ACC112 (cell line): ENCODE results near the gene BIN1.
A peak's percentile ranks its signal among the peaks of the same experiment; 100 is the strongest.

Source experiments
- H2AFZ ChIP-seq: fragments of 200-600 bp; sonication (generic); one replicate; pipeline ENCODE4 v1.6.0; 2017; ENCODE audit warnings: antibody characterized with exemption, low read length; ENCODE audit not compliant: unreplicated experiment
- H3K27ac ChIP-seq: fragments of 200-600 bp; sonication (generic); 2 replicates; pipeline ENCODE4 v1.5.1; 2014; ENCODE audit warnings: low read depth, mild to moderate bottlenecking, antibody characterized with exemption, low read length, moderate library complexity
- H3K27me3 ChIP-seq: fragments of 200-600 bp; sonication (generic); 2 replicates; pipeline ENCODE4 v1.6.1; 2014; ENCODE audit warnings: mild to moderate bottlenecking, antibody characterized with exemption, low read length, moderate library complexity, mixed read lengths; ENCODE audit not compliant: insufficient read depth
- H3K36me3 ChIP-seq: fragments of 200-600 bp; sonication (generic); 2 replicates; pipeline ENCODE4 v1.6.1; 2016; ENCODE audit warnings: mild to moderate bottlenecking, antibody characterized with exemption, low read length, moderate library complexity, mixed read lengths; ENCODE audit not compliant: insufficient read depth
- H3K4me1 ChIP-seq: fragments of 200-600 bp; sonication (generic); one replicate; pipeline ENCODE4 v1.6.1; 2016; ENCODE audit warnings: low read length, mixed read lengths; ENCODE audit not compliant: insufficient read depth, unreplicated experiment, control insufficient read depth
- H3K4me3 ChIP-seq: fragments of 200-600 bp; sonication (generic); 2 replicates; pipeline ENCODE4 v1.5.1; 2014; ENCODE audit warnings: mild to moderate bottlenecking, low read depth, low read length
- H3K79me2 ChIP-seq: fragments of 200-600 bp; sonication (generic); one replicate; pipeline ENCODE4 v1.6.0; 2016; ENCODE audit warnings: low read length; ENCODE audit not compliant: control insufficient read depth, unreplicated experiment, insufficient read depth

Gene BIN1, protein sequence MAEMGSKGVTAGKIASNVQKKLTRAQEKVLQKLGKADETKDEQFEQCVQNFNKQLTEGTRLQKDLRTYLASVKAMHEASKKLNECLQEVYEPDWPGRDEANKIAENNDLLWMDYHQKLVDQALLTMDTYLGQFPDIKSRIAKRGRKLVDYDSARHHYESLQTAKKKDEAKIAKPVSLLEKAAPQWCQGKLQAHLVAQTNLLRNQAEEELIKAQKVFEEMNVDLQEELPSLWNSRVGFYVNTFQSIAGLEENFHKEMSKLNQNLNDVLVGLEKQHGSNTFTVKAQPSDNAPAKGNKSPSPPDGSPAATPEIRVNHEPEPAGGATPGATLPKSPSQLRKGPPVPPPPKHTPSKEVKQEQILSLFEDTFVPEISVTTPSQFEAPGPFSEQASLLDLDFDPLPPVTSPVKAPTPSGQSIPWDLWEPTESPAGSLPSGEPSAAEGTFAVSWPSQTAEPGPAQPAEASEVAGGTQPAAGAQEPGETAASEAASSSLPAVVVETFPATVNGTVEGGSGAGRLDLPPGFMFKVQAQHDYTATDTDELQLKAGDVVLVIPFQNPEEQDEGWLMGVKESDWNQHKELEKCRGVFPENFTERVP

GRCh38 chr2:127106991-127107621, at the start of gene BIN1:
Gene BIN1, minus strand, starts transcription at chr2:127107154. Its CDS starts 211 bp downstream, at chr2:127106943.
- Histone ChIP-seq H3K79me2 (peaks cover 49% of the 10 kb centered on the region), H2AFZ (peak within 1 kb of the TSS; percentile 57), H3K4me1 (peaks cover 39% of the 10 kb centered on the region), H3K4me3 (peak within 1 kb of the TSS; percentile 97), H3K27me3 (no peaks in the 10 kb centered on the region), H3K27ac (peak within 1 kb of the TSS; percentile 56), H3K36me3 (no peaks in the 10 kb centered on the region)

DNA sequence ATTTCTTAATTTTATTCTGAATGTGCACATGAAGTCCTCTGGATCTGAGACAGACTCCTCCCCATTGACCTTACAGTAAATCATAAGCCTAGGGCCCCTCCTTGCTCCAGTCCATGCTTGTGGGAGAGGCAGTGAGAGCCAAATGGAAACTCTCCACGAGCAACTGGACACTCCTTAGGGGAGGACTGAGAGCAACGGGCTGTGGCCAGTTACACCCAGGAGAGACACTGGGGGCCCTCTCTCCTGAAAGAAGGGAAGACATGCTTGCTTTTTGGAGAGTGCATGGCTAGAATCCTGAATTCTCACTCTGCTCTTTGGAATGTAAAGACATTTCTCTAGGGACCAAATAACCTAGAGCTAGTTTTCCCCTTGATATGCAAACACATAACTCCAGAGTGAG, 49.0 kb upstream of the BIN1 start:
- Histone ChIP-seq H2AFZ (no peak overlapping the region), H3K79me2 (no peaks in the 10 kb centered on the region), H3K27me3 (no peaks in the 10 kb centered on the region), H3K4me3 (no peak overlapping the region), H3K36me3 (no peaks in the 10 kb centered on the region), H3K27ac (no peak overlapping the region), H3K4me1 (peaks cover 36% of the 10 kb centered on the region)

- Histone ChIP-seq H3K27me3 (no peaks in the 10 kb centered on the region), H2AFZ (peak overlapping the region; percentile 80), H3K4me3 (no peak overlapping the region), H3K36me3 (no peaks in the 10 kb centered on the region), H3K79me2 (no peaks in the 10 kb centered on the region), H3K4me1 (peaks cover 36% of the 10 kb centered on the region), H3K27ac (peak overlapping the region; percentile 81)
These were observed 48.2 kb upstream of the BIN1 start for GRCh38 chr2:127155028-127155581.

DNA sequence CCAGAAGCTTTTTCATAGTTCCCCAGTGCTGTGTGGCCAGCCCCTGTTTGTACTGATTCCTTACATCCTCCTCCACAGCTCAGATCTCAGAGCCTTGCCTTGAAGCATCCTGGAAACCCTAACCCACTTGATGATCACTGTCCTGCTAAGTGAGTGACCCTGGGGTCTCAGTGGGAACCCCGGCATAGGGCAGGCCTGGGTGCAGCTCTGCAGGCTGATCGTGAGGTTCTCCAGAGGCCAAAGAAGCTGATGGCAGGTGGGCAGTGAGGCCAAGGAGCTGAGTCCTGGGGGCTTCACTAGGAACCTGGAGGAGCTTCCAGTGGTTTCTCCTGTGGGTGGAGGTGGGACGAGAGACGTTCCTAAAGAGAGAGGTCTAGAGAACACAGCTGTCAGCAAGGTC, 47.4 kb upstream of the BIN1 start:
- Histone ChIP-seq H3K36me3 (no peaks in the 10 kb centered on the region), H2AFZ (peak overlapping the region; percentile 7), H3K79me2 (no peaks in the 10 kb centered on the region), H3K27ac (peak overlapping the region; percentile 81), H3K4me3 (no peak overlapping the region), H3K4me1 (peaks cover 39% of the 10 kb centered on the region), H3K27me3 (no peaks in the 10 kb centered on the region)

- Histone ChIP-seq H3K27me3 (no peaks in the 10 kb centered on the region), H3K27ac (peak overlapping the region; percentile 81), H2AFZ (peak overlapping the region; percentile 7), H3K36me3 (no peaks in the 10 kb centered on the region), H3K4me1 (peaks cover 45% of the 10 kb centered on the region), H3K4me3 (no peak overlapping the region), H3K79me2 (no peaks in the 10 kb centered on the region)
These were observed 46.8 kb upstream of the BIN1 start for GRCh38 chr2:127153691-127154158.

GRCh38 chr2:127150996-127151395, 44.0 kb upstream of the BIN1 start:
- H3K79me2 ChIP-seq = no peaks in the 10 kb centered on the region
- no peak overlapping the region for H3K27ac ChIP-seq
- H2AFZ ChIP-seq = no peak overlapping the region
- no peaks in the 10 kb centered on the region for H3K27me3 ChIP-seq
- H3K4me1 ChIP-seq = peaks cover 62% of the 10 kb centered on the region
- no peak overlapping the region for H3K4me3 ChIP-seq
- H3K36me3 ChIP-seq = no peaks in the 10 kb centered on the region

DNA sequence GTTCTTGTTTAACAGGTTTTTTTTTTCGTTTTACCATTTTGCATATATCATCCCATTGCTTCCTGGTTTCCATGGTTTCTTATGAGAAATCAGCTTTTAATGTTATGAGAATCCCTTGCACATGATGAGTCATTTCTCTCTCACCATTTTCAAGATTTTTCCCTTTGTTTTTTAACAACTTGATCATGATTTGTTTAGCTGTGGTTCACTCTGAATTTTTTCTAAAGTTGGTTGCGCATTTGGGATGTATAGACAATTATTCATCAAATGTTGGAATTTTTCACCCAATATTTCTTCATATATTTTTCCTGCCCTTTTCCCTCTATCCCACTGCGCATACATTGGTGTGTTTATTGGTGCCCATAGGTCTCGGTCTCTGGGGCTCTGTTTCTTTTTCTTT, 42.4 kb upstream of the BIN1 start:
- Histone ChIP-seq H2AFZ (no peak overlapping the region), H3K36me3 (no peaks in the 10 kb centered on the region), H3K4me3 (peak overlapping the region; percentile 53; the same call in 1 of the 2 replicates), H3K27ac (peak overlapping the region; percentile 93), H3K4me1 (peaks cover 62% of the 10 kb centered on the region), H3K79me2 (no peaks in the 10 kb centered on the region), H3K27me3 (no peaks in the 10 kb centered on the region)

- H2AFZ ChIP-seq = no peak overlapping the region
- H3K4me1 ChIP-seq = peaks cover 59% of the 10 kb centered on the region
- no peak overlapping the region for H3K4me3 ChIP-seq
- no peaks in the 10 kb centered on the region for H3K36me3 ChIP-seq
- H3K27ac ChIP-seq = 0 out of 2 replicates have a peak overlapping the region, but pooled peaks have one; percentile 89
- no peaks in the 10 kb centered on the region for H3K27me3 ChIP-seq
- no peaks in the 10 kb centered on the region for H3K79me2 ChIP-seq
These were observed 40.0 kb upstream of the BIN1 start for GRCh38 chr2:127146820-127147502.

DNA sequence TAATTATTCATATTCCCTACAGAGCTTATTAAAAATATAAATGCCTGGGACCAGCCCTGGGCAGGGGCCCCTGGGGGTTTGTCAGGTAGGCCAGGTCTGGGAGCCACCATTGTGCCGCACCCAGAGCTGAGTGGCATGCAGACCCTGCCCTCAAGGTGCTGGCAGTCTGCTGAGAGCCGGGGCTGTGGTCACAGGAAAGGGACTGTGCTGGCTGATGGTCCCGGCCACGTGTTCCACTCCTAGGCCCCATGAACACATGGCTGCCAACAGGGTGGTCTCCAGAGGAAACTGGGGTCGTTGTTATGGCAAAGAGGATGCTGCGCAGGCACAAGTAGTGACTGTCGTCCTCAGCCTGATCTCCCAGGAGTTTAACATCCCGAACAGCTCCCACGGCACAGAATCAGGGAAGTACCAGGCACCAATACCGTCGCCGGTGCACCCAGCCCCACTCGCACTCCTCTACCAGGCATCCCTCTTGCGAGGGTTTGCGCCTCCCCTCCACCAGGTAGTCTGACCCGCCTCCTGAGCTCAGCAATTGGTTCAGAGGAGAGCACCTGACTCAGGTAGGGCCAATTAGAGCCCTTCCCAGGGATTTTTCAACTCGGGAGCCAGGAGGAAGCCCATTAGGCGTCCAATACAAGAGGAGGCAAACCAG, 39.2 kb upstream of the BIN1 start:
- no peak overlapping the region for H3K4me3 ChIP-seq

More for the DNA sequence above, 39.2 kb upstream of the BIN1 start:
- Histone ChIP-seq H3K27me3 (no peaks in the 10 kb centered on the region), H3K36me3 (no peaks in the 10 kb centered on the region), H3K4me1 (peaks cover 59% of the 10 kb centered on the region), H3K27ac (peak overlapping the region; percentile 89), H3K79me2 (no peaks in the 10 kb centered on the region), H2AFZ (no peak overlapping the region)
